GM23338 (cell line): Measurements from ENCODE around the gene ACAD11. TPM values are rescaled to one million over a fixed set of nuclear protein-coding genes. Genes with fewer than 3 reads are reported as not detected.

ENCODE experiments used
- ATAC-seq: fragments of 200-7000 bp; cut with Tn5 transposase; 3 replicates; pipeline ENCODE4 v1.9.1; 2020
- DNase-seq: peaks from one replicate; pipeline ENCODE4 v3.0.0-alpha.2; 2015; ENCODE audit warnings: low spot score
- H2AFZ ChIP-seq: fragments of 200-600 bp; sonication (generic); 2 replicates; pipeline ENCODE4 v1.8.0; 2016; ENCODE audit warnings: antibody characterized with exemption, mild to moderate bottlenecking, moderate library complexity
- H3F3A ChIP-seq: fragments of 200-600 bp; sonication (generic); replicated peaks from 2 replicates; pipeline ENCODE4 v1.8.0; 2017; ENCODE audit warnings: antibody characterized with exemption, mixed run types, low read depth
- H3K27ac ChIP-seq: fragments of 200-600 bp; sonication (generic); 2 replicates; pipeline ENCODE4 v1.6.1; 2016; ENCODE audit warnings: low read depth
- H3K27me3 ChIP-seq: fragments of 200-600 bp; sonication (generic); 2 replicates; pipeline ENCODE4 v1.8.0; 2016; ENCODE audit warnings: mild to moderate bottlenecking, mixed run types, moderate library complexity; ENCODE audit not compliant: insufficient read depth
- H3K36me3 ChIP-seq: fragments of 200-600 bp; sonication (generic); 2 replicates; pipeline ENCODE4 v1.8.0; 2016; ENCODE audit warnings: mild to moderate bottlenecking; ENCODE audit not compliant: insufficient read depth
- H3K4me1 ChIP-seq: fragments of 200-600 bp; sonication (generic); 2 replicates; pipeline ENCODE4 v1.8.0; 2016; ENCODE audit warnings: mild to moderate bottlenecking, moderate library complexity; ENCODE audit not compliant: insufficient read depth
- H3K4me2 ChIP-seq: fragments of 200-600 bp; sonication (generic); 2 replicates; pipeline ENCODE4 v1.7.1; 2017; ENCODE audit warnings: mixed run types
- H3K4me3 ChIP-seq: fragments of 200-600 bp; sonication (generic); 2 replicates; pipeline ENCODE4 v1.6.1; 2016; ENCODE audit warnings: mixed run types
- H3K79me2 ChIP-seq: fragments of 200-600 bp; sonication (generic); replicated peaks from 2 replicates; pipeline ENCODE4 v1.8.0; 2017; ENCODE audit warnings: mild to moderate bottlenecking; ENCODE audit not compliant: insufficient read depth
- H3K9me2 ChIP-seq: fragments of 200-600 bp; sonication (generic); 2 replicates; pipeline ENCODE4 v1.8.0; 2017; ENCODE audit not compliant: insufficient read depth
- H4K20me1 ChIP-seq: fragments of 200-600 bp; sonication (generic); replicated peaks from 2 replicates; pipeline ENCODE4 v1.8.0; 2017; ENCODE audit warnings: mild to moderate bottlenecking; ENCODE audit not compliant: insufficient read depth
- H3K27ac Mint-ChIP-seq: 2 replicates; pipeline ENCODE4 v1.8.0; 2020; ENCODE audit warnings: inconsistent platforms, mild to moderate bottlenecking, moderate library complexity, mixed read lengths
- H3K27me3 Mint-ChIP-seq: 3 replicates; pipeline ENCODE4 v1.8.0; 2022; ENCODE audit warnings: low read depth, mild to moderate bottlenecking, moderate library complexity, mixed read lengths, inconsistent platforms; ENCODE audit not compliant: insufficient read depth, poor library complexity
- H3K36me3 Mint-ChIP-seq: 3 replicates; pipeline ENCODE4 v1.8.0; 2021; ENCODE audit warnings: low read depth, mild to moderate bottlenecking, inconsistent platforms, moderate library complexity, mixed read lengths
- H3K4me1 Mint-ChIP-seq: 3 replicates; pipeline ENCODE4 v1.8.0; 2020; ENCODE audit warnings: mild to moderate bottlenecking, inconsistent platforms, mixed read lengths
- H3K4me3 Mint-ChIP-seq: 3 replicates; pipeline ENCODE4 v1.8.0; 2021; ENCODE audit warnings: moderate library complexity, mild to moderate bottlenecking, inconsistent platforms, mixed read lengths
- H3K9me3 Mint-ChIP-seq: 3 replicates; pipeline ENCODE4 v1.8.0; 2020; ENCODE audit warnings: moderate library complexity, mild to moderate bottlenecking, inconsistent platforms, mixed read lengths
- CREB1 ChIP-seq: fragments of 250-450 bp; sonication (Bioruptor Pico); IDR thresholded peaks from 2 replicates; pipeline ENCODE4 v1.5.0; 2020; ENCODE audit warnings: low read depth, mild to moderate bottlenecking, moderate library complexity
- CTCF ChIP-seq, 2 experiments: fragments of 200-600 bp in 1 of 2; sonication (generic) in 1 of 2; conservative IDR thresholded peaks; 2 replicates each; pipeline versions ENCODE4 v1.5.1 to v1.6.1; 2016 to 2017; ENCODE audit warnings: antibody characterized with exemption in 2 of 2, low read depth in 2 of 2, mild to moderate bottlenecking in 2 of 2, moderate library complexity in 1 of 2
- ETS1 ChIP-seq: IDR thresholded peaks from 2 replicates; pipeline ENCODE4 v1.6.1; 2016; ENCODE audit warnings: antibody characterized with exemption
- EZH2 ChIP-seq: fragments of 200-600 bp; sonication (generic); IDR thresholded peaks from one replicate; pipeline ENCODE4 v1.8.0; 2017; ENCODE audit warnings: antibody characterized with exemption, mild to moderate bottlenecking, low read depth; ENCODE audit not compliant: unreplicated experiment
- EZH2phosphoT487 ChIP-seq: fragments of 200-600 bp; sonication (generic); IDR thresholded peaks from one replicate; pipeline ENCODE4 v1.8.1; 2018; ENCODE audit warnings: antibody characterized with exemption; ENCODE audit not compliant: unreplicated experiment
- JUNB ChIP-seq: IDR thresholded peaks from one replicate; pipeline ENCODE4 v1.6.1; 2016; ENCODE audit warnings: antibody characterized with exemption; ENCODE audit not compliant: unreplicated experiment
- NANOG ChIP-seq: IDR thresholded peaks from 2 replicates; pipeline ENCODE4 v1.6.1; 2016; ENCODE audit warnings: antibody characterized with exemption, borderline replicate concordance
- POLR2AphosphoS5 ChIP-seq: IDR thresholded peaks from 2 replicates; pipeline ENCODE4 v1.6.1; 2016; ENCODE audit warnings: antibody characterized with exemption, low read depth
- REST ChIP-seq: IDR thresholded peaks from one replicate; pipeline ENCODE4 v1.6.1; 2018; ENCODE audit warnings: antibody characterized with exemption; ENCODE audit not compliant: unreplicated experiment
- STAT1 ChIP-seq: IDR thresholded peaks from one replicate; pipeline ENCODE4 v1.6.1; 2016; ENCODE audit warnings: antibody characterized with exemption; ENCODE audit not compliant: unreplicated experiment
- ZNF114 ChIP-seq: fragments of 250-450 bp; sonication (Bioruptor Pico); IDR thresholded peaks from 2 replicates; pipeline ENCODE4 v1.5.0; 2020; ENCODE audit warnings: mild to moderate bottlenecking, moderate library complexity
- ZNF331 ChIP-seq: fragments of 250-450 bp; sonication (Bioruptor Pico); IDR thresholded peaks from 2 replicates; pipeline ENCODE4 v1.5.0; 2020; ENCODE audit warnings: low read depth, mild to moderate bottlenecking, moderate library complexity
- ZNF462 ChIP-seq: fragments of 250-450 bp; sonication (Bioruptor Pico); IDR thresholded peaks from 2 replicates; pipeline ENCODE4 v1.5.0; 2020; ENCODE audit warnings: mild to moderate bottlenecking, moderate library complexity
- polyA plus RNA-seq: library from polyadenylated mRNA; unstranded; fragments of >200 nt; fragmentation: Nextera tagmentation; extraction: Ambion mirVana; gene quantifications from 2 replicates; pipeline ENCODE4 v1.2.1, GENCODE V29; 2016
- total RNA-seq: library from RNA; depleted of rRNA; stranded (reverse); fragments of >200 nt; shearing (Covaris generic); gene quantifications from 2 replicates; pipeline ENCODE4 v1.2.3, GENCODE V29; 2014

The ACAD11 gene
- total and polyA plus RNA-seq, 2 experiments from 2014 or later, result 11.4 to 17.1 TPM

GRCh38 chr3:132593947-132594323 lies 65.7 kb downstream of the ACAD11 start:
- no peaks in the 10 kb centered on the region; the same call in 1 of the 2 replicates for H3K4me1 ChIP-seq
- Mint-ChIP-seq H3K27me3 (peaks cover 3% of the 10 kb centered on the region), H3K36me3 (no peaks in the 10 kb centered on the region), H3K27ac (no peak overlapping the region), H3K4me1 (peaks cover 6% of the 10 kb centered on the region; the same call in 2 of the 3 replicates), H3K9me3 (no peaks in the 10 kb centered on the region), H3K4me3 (no peak overlapping the region)
- DNase-seq, result no peak
- H3K4me3 ChIP-seq, result no peak overlapping the region
- H2AFZ ChIP-seq, result no peak overlapping the region
- H3K79me2 ChIP-seq, result no peaks in the 10 kb centered on the region
- no peaks in the 10 kb centered on the region for H4K20me1 ChIP-seq
- no peaks in the 10 kb centered on the region for H3K9me2 ChIP-seq
- no peaks in the 10 kb centered on the region for H3K27me3 ChIP-seq
- no peaks in the 10 kb centered on the region for H3K36me3 ChIP-seq
- no peak for ATAC-seq
- no peak overlapping the region for H3K27ac ChIP-seq
- TF ChIP-seq ETS1 (no peak), ZNF462 (CRISPR knock-in tag) (no peak), ZNF331 (no peak), REST (no peak), EZH2phosphoT487 (no peak), STAT1 (no peak), ZNF114 (CRISPR knock-in tag) (no peak), NANOG (no peak), JUNB (no peak), EZH2 (no peak), CREB1 (CRISPR knock-in tag) (no peak), CTCF (conservative IDR thresholded peaks at IDR 0.05; ENCODE audit: low read depth in 2 of 2) (no peak), POLR2AphosphoS5 (no peak)
- H3K4me2 ChIP-seq, result no peak overlapping the region
- H3F3A ChIP-seq, result no peaks in the 10 kb centered on the region
